HG03565 (cell line): ENCODE data around the gene CYFIP1.

Experiments
- ATAC-seq: cut with Tn5 transposase; IDR thresholded peaks from one replicate; pipeline ENCODE4 v1.9.1; 2021; ENCODE audit warnings: mild to moderate bottlenecking, moderate library complexity; ENCODE audit not compliant: unreplicated experiment

CYFIP1 gene

GRCh38 chr15:22919171-22919570 is 61.0 kb downstream of the CYFIP1 start:
- ATAC-seq, result no peak

GRCh38 chr15:22918596-22919140 is 61.5 kb downstream of the CYFIP1 start:
- no peak for ATAC-seq

- ATAC-seq, result no peak
These were observed 62.1 kb downstream of the CYFIP1 start for GRCh38 chr15:22918056-22918455.

GRCh38 chr15:22917556-22917955 is 62.6 kb downstream of the CYFIP1 start:
- no peak for ATAC-seq

GRCh38 chr15:22916606-22917350 is 63.4 kb downstream of the CYFIP1 start:
- ATAC-seq, result no peak

- ATAC-seq, result no peak
These were observed 64.2 kb downstream of the CYFIP1 start for GRCh38 chr15:22915866-22916515.

GRCh38 chr15:22913646-22914380 is 66.4 kb downstream of the CYFIP1 start:
- ATAC-seq, result no peak

- ATAC-seq, result no peak
These were observed 67.9 kb downstream of the CYFIP1 start for GRCh38 chr15:22912256-22912655.

- no peak for ATAC-seq
These were observed 68.9 kb downstream of the CYFIP1 start for GRCh38 chr15:22911306-22911705.

- no peak for ATAC-seq
These were observed 71.3 kb downstream of the CYFIP1 start for GRCh38 chr15:22908830-22909229.

- no peak for ATAC-seq
These were observed 72.8 kb downstream of the CYFIP1 start for GRCh38 chr15:22907161-22907950.

- no peak for ATAC-seq
These were observed 75.4 kb downstream of the CYFIP1 start for GRCh38 chr15:22904736-22905135.

GRCh38 chr15:22903961-22904534 is 76.1 kb downstream of the CYFIP1 start:
- ATAC-seq, result no peak

GRCh38 chr15:22903427-22903826 is 76.7 kb downstream of the CYFIP1 start:
- no peak for ATAC-seq

GRCh38 chr15:22902981-22903380 is 77.2 kb downstream of the CYFIP1 start:
- no peak for ATAC-seq

- ATAC-seq, result no peak
These were observed 77.6 kb downstream of the CYFIP1 start for GRCh38 chr15:22902578-22902977.

GRCh38 chr15:22902046-22902445 is 78.1 kb downstream of the CYFIP1 start:
- no peak for ATAC-seq

- ATAC-seq, result peak; percentile 77
These were observed 84.5 kb downstream of the CYFIP1 start for GRCh38 chr15:22895465-22896190.

- no peak for ATAC-seq
These were observed 86.3 kb downstream of the CYFIP1 start for GRCh38 chr15:22893881-22894280.

GRCh38 chr15:22893081-22893480 is 87.1 kb downstream of the CYFIP1 start:
- ATAC-seq, result no peak
